ENCODE data around the gene SMG9.
A peak's percentile ranks its signal among the peaks of the same experiment; 100 is the strongest.

Gene SMG9

GRCh38 chr19:43752287-43752875 is 2.4 kb downstream of the SMG9 start:
- no peak for DNase-seq

- no peak for DNase-seq
Observed at GRCh38 chr19:43751466-43752220, 3.1 kb downstream of the SMG9 start.

- DNase-seq: no peak
Observed at GRCh38 chr19:43749898-43750297, 4.9 kb downstream of the SMG9 start.

GRCh38 chr19:43749152-43749551 is 5.6 kb downstream of the SMG9 start:
- no peak for DNase-seq

GRCh38 chr19:43748685-43749084 is 6.1 kb downstream of the SMG9 start:
- no peak for DNase-seq

- no peak for DNase-seq
Observed at GRCh38 chr19:43748205-43748594, 6.6 kb downstream of the SMG9 start.

- DNase-seq: no peak
Observed at GRCh38 chr19:43747557-43748204, 7.1 kb downstream of the SMG9 start.

- peak; percentile 74 for DNase-seq
Observed at GRCh38 chr19:43743059-43743458, 11.7 kb downstream of the SMG9 start.

- DNase-seq: no peak
Observed at GRCh38 chr19:43741075-43741825, 13.5 kb downstream of the SMG9 start.

GRCh38 chr19:43739439-43740235 is 15.1 kb downstream of the SMG9 start:
- DNase-seq: no peak

GRCh38 chr19:43738780-43739211 is 16.0 kb downstream of the SMG9 start:
- DNase-seq: no peak

GRCh38 chr19:43735957-43736356 is 18.8 kb downstream of the SMG9 start:
- peak; percentile 32 for DNase-seq

GRCh38 chr19:43735013-43735412 is 19.7 kb downstream of the SMG9 start:
- DNase-seq: no peak

GRCh38 chr19:43731846-43732245 is 22.9 kb downstream of the SMG9 start:
- no peak for DNase-seq

GRCh38 chr19:43731346-43731745 is 23.4 kb downstream of the SMG9 start:
- DNase-seq: no peak

GRCh38 chr19:43729919-43730318 is 24.8 kb downstream of the SMG9 start:
- DNase-seq: no peak

- DNase-seq: no peak
Observed at GRCh38 chr19:43727593-43727853, 27.2 kb downstream of the SMG9 start.

- no peak for DNase-seq
Observed at GRCh38 chr19:43726736-43727592, 27.8 kb downstream of the SMG9 start.

- no peak for DNase-seq
Observed at GRCh38 chr19:43725468-43725867, 29.3 kb downstream of the SMG9 start.

GRCh38 chr19:43724896-43725295 is 29.9 kb downstream of the SMG9 start:
- DNase-seq: no peak

GRCh38 chr19:43723588-43723987 is 31.2 kb downstream of the SMG9 start:
- DNase-seq: no peak

GRCh38 chr19:43721469-43722048 is 33.2 kb downstream of the SMG9 start:
- no peak for DNase-seq

Measured in fibroblast of skin of right quadriceps (primary cell).